Activated CD8-positive, alpha-beta memory T cell treated with anti-CD3 and anti-CD28 coated beads, Interleukin-2, amount 50 U/mL, for 1 hour (primary cell): ENCODE data around the gene RNF11.
"Not testable (repeated sequence)": the region's sequence is repeated elsewhere in the genome, so short reads cannot be mapped to it uniquely, and the experiment has no call there.

ENCODE experiments used
- DNase-seq: peaks from one replicate; pipeline ENCODE4 v3.0.0-alpha.2; 2020; ENCODE audit errors: extremely low read depth

Gene RNF11

GRCh38 chr1:51235673-51236530, at the start of gene RNF11:
TSS of gene RNF11 (plus strand) at chr1:51236273. CDS start at chr1:51236757, 484 bp downstream.
- DNase-seq, result peak; percentile 64

GRCh38 chr1:51188230-51188629, 47.8 kb upstream of the RNF11 start:
- DNase-seq, result no peak

GRCh38 chr1:51189421-51190073, 46.5 kb upstream of the RNF11 start:
- no peak for DNase-seq

- DNase-seq, result no peak
Observed at GRCh38 chr1:51190961-51191360, 45.1 kb upstream of the RNF11 start.

- no peak for DNase-seq
Observed at GRCh38 chr1:51192213-51192843, 43.7 kb upstream of the RNF11 start.

GRCh38 chr1:51193564-51193963, 42.5 kb upstream of the RNF11 start:
- DNase-seq, result no peak

- DNase-seq, result no peak
Observed at GRCh38 chr1:51203121-51203873, 32.8 kb upstream of the RNF11 start.

GRCh38 chr1:51203874-51204245, 32.2 kb upstream of the RNF11 start:
- DNase-seq, result no peak

- DNase-seq, result no peak
Observed at GRCh38 chr1:51210055-51210454, 26.0 kb upstream of the RNF11 start.

GRCh38 chr1:51210676-51211075, 25.4 kb upstream of the RNF11 start:
- no peak for DNase-seq

- no peak for DNase-seq
Observed at GRCh38 chr1:51214615-51215131, 21.4 kb upstream of the RNF11 start.

GRCh38 chr1:51215169-51215568, 20.9 kb upstream of the RNF11 start:
- DNase-seq, result no peak

- no peak for DNase-seq
Observed at GRCh38 chr1:51216631-51217030, 19.4 kb upstream of the RNF11 start.

- no peak for DNase-seq
Observed at GRCh38 chr1:51217101-51217500, 19.0 kb upstream of the RNF11 start.

GRCh38 chr1:51218570-51218969, 17.5 kb upstream of the RNF11 start:
- no peak for DNase-seq

GRCh38 chr1:51219022-51219421, 17.1 kb upstream of the RNF11 start:
- no peak for DNase-seq

- not testable (repeated sequence) for DNase-seq
Observed at GRCh38 chr1:51221529-51221928, 14.5 kb upstream of the RNF11 start.

- no peak for DNase-seq
Observed at GRCh38 chr1:51222136-51222787, 13.8 kb upstream of the RNF11 start.

GRCh38 chr1:51222809-51223208, 13.3 kb upstream of the RNF11 start:
- DNase-seq, result no peak

- DNase-seq, result no peak
Observed at GRCh38 chr1:51224255-51224654, 11.8 kb upstream of the RNF11 start.

- not testable (repeated sequence) for DNase-seq
Observed at GRCh38 chr1:51227231-51227960, 8.7 kb upstream of the RNF11 start.
